ENCODE data around the gene PEAK3.

PEAK3 gene

DNA sequence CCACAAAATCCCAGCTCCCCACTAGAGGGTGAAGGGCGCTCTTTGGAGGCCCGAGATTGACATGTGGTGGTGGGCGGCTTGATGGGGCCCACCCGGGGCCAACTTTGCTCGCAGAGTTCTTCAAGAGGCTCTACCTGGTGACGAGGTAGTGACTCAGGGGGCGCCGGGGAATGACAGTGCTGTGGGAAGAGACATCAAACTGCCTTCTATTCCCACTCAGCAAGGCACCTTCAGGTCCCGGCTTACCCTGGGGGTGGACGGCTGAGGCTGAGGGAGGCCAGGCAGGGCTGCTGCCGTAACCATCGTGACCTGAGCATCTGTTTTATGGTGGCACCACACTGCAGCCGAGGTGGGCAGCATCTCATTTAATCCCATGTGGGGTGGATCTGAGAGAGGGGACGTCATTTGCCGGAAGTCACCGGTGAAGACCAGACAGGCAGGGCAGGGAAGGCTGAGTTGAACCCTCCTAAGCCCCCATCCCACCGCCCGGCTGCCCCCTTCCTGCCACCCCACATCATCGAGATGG is 24.4 kb upstream of the PEAK3 start:
- Histone ChIP-seq H3K4me3 (replicated peaks; ENCODE audit: low read depth, low read length) (no peak overlapping the region), H3K36me3 (ENCODE audit: control insufficient read depth, insufficient read depth, low read length) (no peaks in the 10 kb centered on the region), H3K27me3 (replicated peaks; ENCODE audit: control insufficient read depth, insufficient read depth, low read length) (no peaks in the 10 kb centered on the region; the same call in 1 of the 2 replicates)
- no peak for DNase-seq (ENCODE audit: extremely low read depth, insufficient read length)
- TF ChIP-seq, protein P1, sequence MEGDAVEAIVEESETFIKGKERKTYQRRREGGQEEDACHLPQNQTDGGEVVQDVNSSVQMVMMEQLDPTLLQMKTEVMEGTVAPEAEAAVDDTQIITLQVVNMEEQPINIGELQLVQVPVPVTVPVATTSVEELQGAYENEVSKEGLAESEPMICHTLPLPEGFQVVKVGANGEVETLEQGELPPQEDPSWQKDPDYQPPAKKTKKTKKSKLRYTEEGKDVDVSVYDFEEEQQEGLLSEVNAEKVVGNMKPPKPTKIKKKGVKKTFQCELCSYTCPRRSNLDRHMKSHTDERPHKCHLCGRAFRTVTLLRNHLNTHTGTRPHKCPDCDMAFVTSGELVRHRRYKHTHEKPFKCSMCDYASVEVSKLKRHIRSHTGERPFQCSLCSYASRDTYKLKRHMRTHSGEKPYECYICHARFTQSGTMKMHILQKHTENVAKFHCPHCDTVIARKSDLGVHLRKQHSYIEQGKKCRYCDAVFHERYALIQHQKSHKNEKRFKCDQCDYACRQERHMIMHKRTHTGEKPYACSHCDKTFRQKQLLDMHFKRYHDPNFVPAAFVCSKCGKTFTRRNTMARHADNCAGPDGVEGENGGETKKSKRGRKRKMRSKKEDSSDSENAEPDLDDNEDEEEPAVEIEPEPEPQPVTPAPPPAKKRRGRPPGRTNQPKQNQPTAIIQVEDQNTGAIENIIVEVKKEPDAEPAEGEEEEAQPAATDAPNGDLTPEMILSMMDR (IDR thresholded peaks at IDR 0.05; ENCODE audit: insufficient read depth, low read length, poor library complexity, severe bottlenecking) = no peak

DNA sequence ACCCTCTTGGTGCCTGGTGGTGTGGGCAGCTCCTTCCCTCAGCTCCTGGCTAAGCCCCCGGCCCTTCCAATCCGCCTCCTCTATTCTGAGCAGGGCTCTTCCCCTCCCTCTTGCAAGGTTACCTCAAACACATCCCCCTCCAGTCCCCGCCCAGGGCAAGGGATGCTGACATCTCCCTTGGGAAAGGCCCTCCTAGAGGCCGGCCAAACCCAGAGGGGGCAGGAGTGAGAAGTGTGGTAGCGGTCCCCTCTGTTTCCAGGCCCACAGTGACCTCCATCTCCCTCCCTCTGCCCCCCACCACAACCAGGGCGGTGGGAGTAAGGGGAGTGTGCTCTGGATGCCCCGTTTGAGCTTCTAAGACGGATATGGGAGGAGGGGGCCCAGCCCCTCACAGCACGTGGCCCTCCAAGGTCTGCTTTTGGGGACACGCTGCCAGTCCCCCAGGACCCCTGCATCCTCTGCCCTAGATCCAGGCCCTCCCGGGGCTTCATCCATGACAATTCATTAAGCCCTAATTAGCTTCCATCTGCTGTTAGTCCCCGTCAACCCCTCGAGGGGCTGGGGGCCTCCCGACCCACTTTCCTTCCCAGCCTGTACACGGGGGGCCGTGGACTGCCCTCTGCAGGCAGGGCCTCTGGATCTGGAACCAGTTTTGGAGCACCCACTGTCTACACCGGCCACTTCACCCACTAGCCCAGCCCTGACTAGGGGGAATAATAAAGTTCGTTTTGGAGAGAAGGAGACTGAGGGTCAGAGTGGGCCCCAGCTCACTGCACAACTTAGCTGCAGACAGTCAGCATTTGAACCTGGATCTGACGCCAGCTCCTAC is 23.7 kb upstream of the PEAK3 start:
- Histone ChIP-seq H3K4me3 (replicated peaks; ENCODE audit: low read depth, low read length) (no peak overlapping the region), H3K36me3 (ENCODE audit: control insufficient read depth, insufficient read depth, low read length) (no peaks in the 10 kb centered on the region), H3K27me3 (replicated peaks; ENCODE audit: control insufficient read depth, insufficient read depth, low read length) (no peaks in the 10 kb centered on the region; the same call in 1 of the 2 replicates)
- TF ChIP-seq, protein P1 (IDR thresholded peaks at IDR 0.05; ENCODE audit: insufficient read depth, low read length, poor library complexity, severe bottlenecking) = no peak
- DNase-seq (ENCODE audit: extremely low read depth, insufficient read length) = no peak

DNA sequence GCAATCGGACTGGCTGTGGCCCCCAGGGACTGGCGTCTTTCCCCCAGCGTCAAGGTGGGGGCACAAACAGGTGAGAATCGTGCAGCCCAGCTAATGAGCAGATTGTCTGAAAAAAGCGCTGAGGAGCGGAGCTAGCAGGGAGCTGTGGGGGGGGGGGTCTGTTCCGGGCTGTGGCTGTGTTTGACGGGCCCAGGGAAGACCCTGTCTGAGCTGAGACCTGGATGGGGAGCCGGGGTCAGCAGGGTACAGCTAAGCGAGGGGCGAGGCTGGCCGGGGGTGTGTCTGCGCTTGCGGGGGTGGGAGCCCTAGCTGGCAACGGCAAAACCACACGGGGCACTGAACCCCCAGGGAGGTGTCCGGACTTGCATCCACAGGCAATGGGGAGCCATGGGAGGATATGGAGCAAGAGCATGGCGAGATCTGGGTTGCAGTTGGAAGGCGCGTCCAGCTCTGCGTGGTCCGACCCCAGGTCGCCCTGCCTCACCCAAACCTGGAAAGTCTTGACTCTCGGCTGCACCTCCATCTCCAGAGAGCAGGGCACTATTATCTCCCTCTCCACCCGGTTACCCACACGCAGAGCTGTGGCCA is 21.3 kb upstream of the PEAK3 start:
- H3K36me3 ChIP-seq (ENCODE audit: control insufficient read depth, insufficient read depth, low read length) = no peaks in the 10 kb centered on the region
- no peak overlapping the region for H3K4me3 ChIP-seq (replicated peaks; ENCODE audit: low read depth, low read length)
- DNase-seq (ENCODE audit: extremely low read depth, insufficient read length) = no peak
- no peaks in the 10 kb centered on the region; the same call in 1 of the 2 replicates for H3K27me3 ChIP-seq (replicated peaks; ENCODE audit: control insufficient read depth, insufficient read depth, low read length)
- TF ChIP-seq, protein P1 (IDR thresholded peaks at IDR 0.05; ENCODE audit: insufficient read depth, low read length, poor library complexity, severe bottlenecking) = no peak

DNA sequence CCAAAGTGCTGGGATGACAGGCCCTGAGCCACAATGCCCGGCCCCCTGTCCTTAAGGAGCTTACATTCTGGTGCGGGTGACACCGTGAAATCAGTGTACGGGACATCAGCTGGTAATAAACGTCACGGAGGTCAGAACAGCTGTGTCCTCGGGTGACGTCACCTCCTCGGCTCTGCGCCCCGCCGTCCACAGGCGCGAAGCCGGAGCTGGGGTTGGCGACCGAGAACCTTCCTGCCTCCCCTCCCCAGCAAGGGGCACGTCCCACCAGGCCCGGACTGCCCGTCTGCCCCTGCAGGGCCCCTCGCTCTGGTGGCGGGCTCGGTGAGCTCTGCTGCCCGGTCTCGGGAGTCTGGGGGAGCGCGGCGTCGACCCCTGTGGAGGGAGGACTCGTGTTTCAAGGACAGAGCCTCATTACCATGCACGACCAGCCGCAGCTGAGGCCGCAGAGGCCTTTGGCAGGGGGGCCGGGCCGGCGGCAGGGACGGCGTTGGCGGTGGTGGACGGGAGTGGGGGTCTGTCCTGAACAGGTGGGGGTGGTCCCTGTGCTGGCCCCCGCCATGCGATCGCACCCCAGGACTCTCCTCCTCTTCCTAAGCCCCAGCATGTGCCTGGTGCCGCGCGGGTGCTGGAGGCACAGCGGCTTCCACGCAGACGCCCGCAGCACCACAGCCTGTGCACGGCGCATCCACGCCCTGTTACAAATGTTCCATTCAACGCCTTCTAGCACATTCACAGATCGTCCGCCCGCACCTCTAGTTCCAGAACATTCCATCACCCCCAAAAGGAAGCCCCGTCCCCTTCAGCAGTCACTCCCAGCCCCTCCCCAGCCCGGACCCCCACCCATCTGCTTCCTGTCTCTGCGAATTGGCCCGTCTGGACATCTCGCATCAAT is 20.6 kb upstream of the PEAK3 start:
- H3K4me3 ChIP-seq (replicated peaks; ENCODE audit: low read depth, low read length) = no peak overlapping the region
- TF ChIP-seq, protein P1 (IDR thresholded peaks at IDR 0.05; ENCODE audit: insufficient read depth, low read length, poor library complexity, severe bottlenecking) = no peak
- no peaks in the 10 kb centered on the region for H3K36me3 ChIP-seq (ENCODE audit: control insufficient read depth, insufficient read depth, low read length)
- DNase-seq (ENCODE audit: extremely low read depth, insufficient read length) = no peak
- no peaks in the 10 kb centered on the region; the same call in 1 of the 2 replicates for H3K27me3 ChIP-seq (replicated peaks; ENCODE audit: control insufficient read depth, insufficient read depth, low read length)

DNA sequence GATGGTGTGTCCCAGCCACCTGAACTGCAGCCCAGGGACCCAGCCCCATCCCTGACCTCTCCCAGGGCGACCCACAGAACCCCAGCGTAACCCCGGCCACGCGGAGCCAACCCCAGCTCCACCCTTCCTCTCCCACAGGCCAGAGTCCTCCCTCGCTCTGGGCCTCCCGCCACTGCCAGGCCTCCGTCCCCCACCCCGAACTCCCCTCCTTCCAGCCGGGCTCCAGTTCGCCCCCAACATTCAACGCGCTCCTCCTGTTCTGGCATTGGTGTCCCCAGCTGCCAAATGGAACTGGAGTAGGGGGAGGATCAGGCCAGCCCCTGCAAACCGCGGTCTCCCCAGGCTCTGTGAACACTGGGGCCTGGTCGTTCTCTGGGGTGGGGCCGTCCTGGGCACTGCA is 18.6 kb upstream of the PEAK3 start:
- Histone ChIP-seq H3K27me3 (replicated peaks; ENCODE audit: control insufficient read depth, insufficient read depth, low read length) (no peaks in the 10 kb centered on the region; the same call in 1 of the 2 replicates), H3K36me3 (ENCODE audit: control insufficient read depth, insufficient read depth, low read length) (no peaks in the 10 kb centered on the region), H3K4me3 (replicated peaks; ENCODE audit: low read depth, low read length) (no peak overlapping the region)
- TF ChIP-seq, protein P1 (IDR thresholded peaks at IDR 0.05; ENCODE audit: insufficient read depth, low read length, poor library complexity, severe bottlenecking) = no peak
- no peak for DNase-seq (ENCODE audit: extremely low read depth, insufficient read length)

Data from GM06990 (cell line).